Umbilical cord (tissue), 1 donor: ENCODE measurements around the gene FAM200C. TPM values are rescaled to one million over a fixed set of nuclear protein-coding genes. Genes with fewer than 3 reads are reported as not detected.

Source experiments
- total RNA-seq: library from RNA; depleted of rRNA; stranded (reverse); fragments of >200 nt; gene quantifications from one replicate; pipeline ENCODE4 v1.2.3, GENCODE V29; 2014; ENCODE audit warnings: low replicate concordance; ENCODE audit not compliant: insufficient read depth

FAM200C gene
- total RNA-seq, 1 donor from 2014 or later = 14.7 TPM

Other genes with a start within 250 kb of the FAM200C start
- not detected for gene FABP6, start 170.5 kb downstream of the FAM200C start, total RNA-seq
- 0.72 TPM for gene CCNJL, start 87.5 kb downstream of the FAM200C start, total RNA-seq
- gene C1QTNF2, start 29.4 kb downstream of the FAM200C start, total RNA-seq = not detected
- gene SLU7, start 19.0 kb upstream of the FAM200C start, total RNA-seq = 26.2 TPM
- gene PTTG1, start 21.8 kb upstream of the FAM200C start, total RNA-seq = 54.7 TPM